HepG2 (cell line): ENCODE results near the gene TPRN. TPM values are rescaled to one million over a fixed set of nuclear protein-coding genes. Genes with fewer than 3 reads are reported as not detected.

Experiments used
- ATAD3A ChIP-seq: sonication (generic); formaldehyde crosslinking; IDR thresholded peaks from 2 replicates; pipeline ENCODE4 v1.4.0; 2020; ENCODE audit warnings: missing genetic modification reagents
- DDIT3 ChIP-seq: sonication (generic); formaldehyde crosslinking; IDR thresholded peaks from 2 replicates; pipeline ENCODE4 v1.4.0; 2020; ENCODE audit warnings: mild to moderate bottlenecking, missing genetic modification reagents
- ELF1 ChIP-seq: sonication (generic); formaldehyde crosslinking; IDR thresholded peaks from 2 replicates; pipeline ENCODE4 v1.4.0; 2020; ENCODE audit warnings: missing genetic modification reagents
- HNF1A ChIP-seq, 2 experiments: sonication (generic) in 1 of 2; formaldehyde crosslinking in 1 of 2; IDR thresholded peaks; 2 replicates each; pipeline versions ENCODE4 v1.4.0 to v1.6.1; 2016 to 2020; ENCODE audit warnings: borderline replicate concordance in 1 of 2, low read depth in 1 of 2, mild to moderate bottlenecking in 1 of 2, missing genetic modification reagents in 1 of 2
- HNRNPH1 ChIP-seq: fragments of 200-400 bp; formaldehyde crosslinking; optimal IDR thresholded peaks from 2 replicates; pipeline ENCODE3; 2017; ENCODE audit warnings: mild to moderate bottlenecking, low read depth, low read length
- HNRNPL ChIP-seq: fragments of 200-400 bp; formaldehyde crosslinking; IDR thresholded peaks from 2 replicates; pipeline ENCODE4 v1.6.1; 2017; ENCODE audit warnings: mild to moderate bottlenecking, low read depth, low read length
- MED13 ChIP-seq: sonication (generic); formaldehyde crosslinking; IDR thresholded peaks from 2 replicates; pipeline ENCODE4 v1.5.0; 2020; ENCODE audit warnings: missing genetic modification reagents
- PHF21A ChIP-seq: sonication (generic); formaldehyde crosslinking; IDR thresholded peaks from 2 replicates; pipeline ENCODE4 v1.5.0; 2020; ENCODE audit warnings: mild to moderate bottlenecking, missing genetic modification reagents
- PITX1 ChIP-seq: sonication (generic); formaldehyde crosslinking; IDR thresholded peaks from 2 replicates; pipeline ENCODE4 v1.5.1; 2020; ENCODE audit warnings: mild to moderate bottlenecking, missing genetic modification reagents
- REL ChIP-seq: sonication (generic); formaldehyde crosslinking; conservative IDR thresholded peaks from 2 replicates; pipeline ENCODE4 v1.8.0; 2022; ENCODE audit warnings: mild to moderate bottlenecking, missing genetic modification reagents, moderate library complexity
- SIX1 ChIP-seq: sonication (generic); formaldehyde crosslinking; IDR thresholded peaks from 2 replicates; pipeline ENCODE4 v1.4.0; 2020; ENCODE audit warnings: missing genetic modification reagents, borderline replicate concordance
- TFAP4 ChIP-seq: sonication (generic); IDR thresholded peaks from 2 replicates; pipeline ENCODE4 v1.6.1; 2016; ENCODE audit warnings: low read depth, borderline replicate concordance
- ZNF615 ChIP-seq: sonication (generic); formaldehyde crosslinking; IDR thresholded peaks from 2 replicates; pipeline ENCODE4 v1.5.0; 2020; ENCODE audit warnings: mild to moderate bottlenecking, missing genetic modification reagents, borderline replicate concordance
- ZSCAN31 ChIP-seq: sonication (generic); formaldehyde crosslinking; IDR thresholded peaks from 2 replicates; pipeline ENCODE4 v1.5.0; 2020; ENCODE audit warnings: low read depth, mild to moderate bottlenecking, missing genetic modification reagents
- polyA plus RNA-seq, 8 experiments: library from polyadenylated mRNA; depleted of rRNA in 3 of 8; stranded (reverse) in 7 of 8; unstranded in 1 of 8; fragments of >200 nt; fragmentation: Illumina TruSeq in 4 of 8; extraction: Trizol in 4 of 8; gene quantifications; 2 replicates each; pipeline versions ENCODE4 v1.2.1 to v1.2.3, GENCODE V29; 2011 to 2016; ENCODE audit warnings: low read depth in 4 of 8, missing spikeins in 1 of 8, mixed read lengths in 1 of 8; ENCODE audit not compliant: insufficient read depth in 1 of 8
- total RNA-seq, 5 experiments: library from RNA; depleted of rRNA; stranded (reverse); fragments of >200 nt; fragmentation: Illumina TruSeq; extraction: Trizol; gene quantifications; 2 replicates each; pipeline ENCODE4 v1.2.3, GENCODE V29; 2016; ENCODE audit warnings: low read depth in 1 of 5
- TF ChIP-seq, protein P1 (sequence below): sonication (generic); formaldehyde crosslinking; IDR thresholded peaks from 2 replicates; pipeline ENCODE4 v1.5.0; 2020; ENCODE audit warnings: mild to moderate bottlenecking, missing genetic modification reagents, borderline replicate concordance
- TF ChIP-seq, protein P2 (sequence below): sonication (generic); formaldehyde crosslinking; IDR thresholded peaks from 2 replicates; pipeline ENCODE4 v1.8.1; 2023; ENCODE audit warnings: mild to moderate bottlenecking, missing genetic modification reagents, borderline replicate concordance
- TF ChIP-seq, protein P3 (sequence below): sonication (generic); formaldehyde crosslinking; IDR thresholded peaks from 2 replicates; pipeline ENCODE4 v1.8.0; 2022; ENCODE audit warnings: missing genetic modification reagents, low read depth, mild to moderate bottlenecking, borderline replicate concordance

Gene TPRN
- total and polyA plus RNA-seq, 2 of the 13 experiments (the other 11 are each of a cell fraction or from before 2014, with no cell fraction given), result 10.1 to 19.2 TPM

GRCh38 chr9:137217276-137218211 lies 17.0 kb upstream of the TPRN start (continued):
- TF ChIP-seq HNF1A (IDR thresholded peaks at IDR 0.05; ENCODE audit: low read depth), result no peak
- peak; percentile 17; the same call in 1 of the 2 replicates for TF ChIP-seq HNF1A (CRISPR knock-in tag; IDR thresholded peaks at IDR 0.05; ENCODE audit: borderline replicate concordance)
- TF ChIP-seq HNRNPH1, result no peak
- TF ChIP-seq, protein P1, sequence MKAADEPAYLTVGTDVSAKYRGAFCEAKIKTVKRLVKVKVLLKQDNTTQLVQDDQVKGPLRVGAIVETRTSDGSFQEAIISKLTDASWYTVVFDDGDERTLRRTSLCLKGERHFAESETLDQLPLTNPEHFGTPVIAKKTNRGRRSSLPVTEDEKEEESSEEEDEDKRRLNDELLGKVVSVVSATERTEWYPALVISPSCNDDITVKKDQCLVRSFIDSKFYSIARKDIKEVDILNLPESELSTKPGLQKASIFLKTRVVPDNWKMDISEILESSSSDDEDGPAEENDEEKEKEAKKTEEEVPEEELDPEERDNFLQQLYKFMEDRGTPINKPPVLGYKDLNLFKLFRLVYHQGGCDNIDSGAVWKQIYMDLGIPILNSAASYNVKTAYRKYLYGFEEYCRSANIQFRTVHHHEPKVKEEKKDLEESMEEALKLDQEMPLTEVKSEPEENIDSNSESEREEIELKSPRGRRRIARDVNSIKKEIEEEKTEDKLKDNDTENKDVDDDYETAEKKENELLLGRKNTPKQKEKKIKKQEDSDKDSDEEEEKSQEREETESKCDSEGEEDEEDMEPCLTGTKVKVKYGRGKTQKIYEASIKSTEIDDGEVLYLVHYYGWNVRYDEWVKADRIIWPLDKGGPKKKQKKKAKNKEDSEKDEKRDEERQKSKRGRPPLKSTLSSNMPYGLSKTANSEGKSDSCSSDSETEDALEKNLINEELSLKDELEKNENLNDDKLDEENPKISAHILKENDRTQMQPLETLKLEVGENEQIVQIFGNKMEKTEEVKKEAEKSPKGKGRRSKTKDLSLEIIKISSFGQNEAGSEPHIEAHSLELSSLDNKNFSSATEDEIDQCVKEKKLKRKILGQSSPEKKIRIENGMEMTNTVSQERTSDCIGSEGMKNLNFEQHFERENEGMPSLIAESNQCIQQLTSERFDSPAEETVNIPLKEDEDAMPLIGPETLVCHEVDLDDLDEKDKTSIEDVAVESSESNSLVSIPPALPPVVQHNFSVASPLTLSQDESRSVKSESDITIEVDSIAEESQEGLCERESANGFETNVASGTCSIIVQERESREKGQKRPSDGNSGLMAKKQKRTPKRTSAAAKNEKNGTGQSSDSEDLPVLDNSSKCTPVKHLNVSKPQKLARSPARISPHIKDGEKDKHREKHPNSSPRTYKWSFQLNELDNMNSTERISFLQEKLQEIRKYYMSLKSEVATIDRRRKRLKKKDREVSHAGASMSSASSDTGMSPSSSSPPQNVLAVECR (CRISPR knock-in tag), result peak; percentile 76; the same call in 1 of the 2 replicates
- TF ChIP-seq ATAD3A (CRISPR knock-in tag), result no peak
- no peak for TF ChIP-seq ZNF615
- peak; percentile 26; the same call in 1 of the 2 replicates for TF ChIP-seq PITX1 (CRISPR knock-in tag)
- TF ChIP-seq PHF21A (CRISPR knock-in tag), result 0 out of 2 replicates have a peak, but pooled peaks have one; percentile 19
- 0 out of 2 replicates have a peak, but pooled peaks have one; percentile 82 for TF ChIP-seq HNRNPL
- TF ChIP-seq ELF1 (CRISPR knock-in tag), result peak; percentile 49
- no peak for TF ChIP-seq REL
- TF ChIP-seq ZSCAN31 (CRISPR knock-in tag), result peak; percentile 1; the same call in 1 of the 2 replicates
- peak; percentile 11; the same call in 1 of the 2 replicates for TF ChIP-seq TFAP4
- no peak for TF ChIP-seq DDIT3
- TF ChIP-seq, protein P2, sequence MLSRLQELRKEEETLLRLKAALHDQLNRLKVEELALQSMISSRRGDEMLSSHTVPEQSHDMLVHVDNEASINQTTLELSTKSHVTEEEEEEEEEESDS (CRISPR knock-in tag), result no peak
- no peak for TF ChIP-seq SIX1
- TF ChIP-seq, protein P3, sequence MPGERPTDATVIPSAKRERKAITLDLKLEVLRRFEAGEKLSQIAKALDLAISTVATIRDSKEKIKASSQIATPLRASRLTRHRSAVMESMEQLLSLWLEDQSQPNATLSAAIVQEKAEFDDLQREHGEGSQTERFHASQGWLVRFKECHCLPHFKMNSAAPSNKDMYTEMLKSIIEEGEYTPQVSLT (CRISPR knock-in tag), result no peak
- no peak for TF ChIP-seq MED13 (CRISPR knock-in tag)
